Activated T-helper 1 cell treated with anti-CD3 and anti-CD28 coated beads, Interleukin-2, amount 50 U/mL, for 16 hours (primary cell): Measurements from ENCODE around the gene RPS6KL1.
A peak's percentile ranks its signal among the peaks of the same experiment; 100 is the strongest.

Experiments
- DNase-seq, 2 donors: peaks; one replicate each; pipeline ENCODE4 v3.0.0-alpha.2; 2020; ENCODE audit warnings: low read depth in 1 of 2, low spot score in 1 of 2

Gene RPS6KL1

DNA sequence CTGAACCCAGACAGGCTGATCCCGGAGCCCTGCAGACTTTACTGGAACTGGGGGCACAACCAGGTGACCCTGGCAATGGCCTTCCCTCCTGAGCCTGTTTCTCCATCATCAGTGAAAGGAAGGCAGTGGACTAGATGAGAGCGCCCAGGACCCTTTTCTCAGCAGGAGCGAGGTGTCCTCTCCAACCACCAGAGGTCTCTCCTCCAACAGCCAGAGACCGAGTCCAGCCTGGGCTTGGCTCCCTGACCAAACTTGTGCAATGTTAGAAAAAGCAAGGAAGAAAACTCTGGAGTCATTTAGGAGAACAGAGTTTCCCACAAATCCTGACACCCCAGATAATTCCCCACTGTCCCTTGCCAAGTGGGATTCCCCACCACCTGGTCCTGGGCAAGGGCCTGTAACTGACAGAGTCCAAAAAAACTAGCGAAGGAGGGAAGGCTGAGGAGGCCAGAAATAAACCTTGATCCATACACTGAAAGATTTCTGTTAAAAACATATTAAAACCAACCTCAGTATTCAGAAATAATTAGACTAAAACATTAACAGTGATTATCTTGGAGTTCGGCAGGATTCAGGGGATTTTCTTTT, 9.0 kb downstream of the RPS6KL1 start:
- DNase-seq, result no peak

- no peak for DNase-seq
Observed at GRCh38 chr14:74913393-74913910, 9.6 kb downstream of the RPS6KL1 start.

- DNase-seq, result no peak
Observed at GRCh38 chr14:74912801-74913200, 10.3 kb downstream of the RPS6KL1 start.

DNA sequence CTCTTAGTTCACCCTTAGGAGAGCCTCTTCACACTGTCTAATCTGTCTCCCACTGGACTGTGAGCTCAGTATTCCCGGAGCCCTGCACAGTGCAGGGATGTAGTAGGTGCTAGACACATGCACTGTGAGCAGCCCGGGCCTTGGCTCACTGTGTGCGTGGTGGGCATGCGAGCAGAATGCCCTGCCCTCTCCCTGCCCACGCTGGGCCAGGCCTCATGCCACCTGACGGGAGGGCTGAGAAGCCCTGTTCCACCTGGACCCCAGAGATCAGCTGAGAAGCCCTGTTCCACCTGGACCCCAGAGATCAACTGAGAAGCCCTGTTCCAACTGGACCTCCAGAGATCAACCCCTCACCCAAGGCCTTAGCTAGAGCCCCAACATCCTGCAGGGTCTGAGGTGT, 10.9 kb downstream of the RPS6KL1 start:
- DNase-seq, result no peak

- no peak for DNase-seq
Observed at GRCh38 chr14:74911704-74912103, 11.4 kb downstream of the RPS6KL1 start.

DNA sequence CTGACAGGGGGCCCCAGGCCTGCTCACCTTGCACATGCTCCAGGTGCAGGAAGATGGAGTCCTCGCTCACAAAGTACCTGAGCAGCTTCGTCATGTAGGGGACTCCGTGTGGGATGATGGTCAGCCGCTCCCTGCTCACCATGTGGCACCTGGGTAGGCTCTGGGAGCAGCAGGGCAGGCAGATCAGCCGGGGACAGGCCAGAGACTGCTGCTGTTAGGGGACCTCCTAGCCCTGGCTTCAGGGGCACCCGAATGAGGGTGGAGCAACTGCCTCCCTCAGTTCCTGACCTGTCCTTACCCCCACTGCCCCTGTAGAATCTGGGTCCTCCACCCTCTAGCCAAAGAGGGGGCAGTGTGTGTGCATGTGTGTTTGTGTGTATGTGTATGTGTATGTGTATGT, 11.8 kb downstream of the RPS6KL1 start:
- DNase-seq, result no peak

DNA sequence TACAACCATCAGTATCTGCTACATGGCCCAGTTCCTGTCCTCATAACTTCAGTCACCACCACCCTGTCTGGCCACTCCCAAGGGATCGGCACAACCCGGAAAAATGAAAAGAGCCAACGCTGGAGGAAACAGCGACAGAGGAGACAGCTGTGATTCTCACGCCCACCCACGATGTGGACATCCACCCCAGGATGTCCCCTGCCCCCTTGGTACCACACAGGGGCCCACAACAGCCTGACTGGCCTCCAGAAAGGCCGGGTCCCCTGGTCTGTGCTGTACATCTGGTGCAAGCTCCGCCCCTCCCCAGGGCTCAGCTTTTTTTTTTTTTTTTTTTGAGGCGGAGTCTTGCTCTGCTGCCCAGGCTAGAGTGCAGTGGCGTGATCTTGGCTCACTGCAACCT, 12.5 kb downstream of the RPS6KL1 start:
- no peak for DNase-seq

DNA sequence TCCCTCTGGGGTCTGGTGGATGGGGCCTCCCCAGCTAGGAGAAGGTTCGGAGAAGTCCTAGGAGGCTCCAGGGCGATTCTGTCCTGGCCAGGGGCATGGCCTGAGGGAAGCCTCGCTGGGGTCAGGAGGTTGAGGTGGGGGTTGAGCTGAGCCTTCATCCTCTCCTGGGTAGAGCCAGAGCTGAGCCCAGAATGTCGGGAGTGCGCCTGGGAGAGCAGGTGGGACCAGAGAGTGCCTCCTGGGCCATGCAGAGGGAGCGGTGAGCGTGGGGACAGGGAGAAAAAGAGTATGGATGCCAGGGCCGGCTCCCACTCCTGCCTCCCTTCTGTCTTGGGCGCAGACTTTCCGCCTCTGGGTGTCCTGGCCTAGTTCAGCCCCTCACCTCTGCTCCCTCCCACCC, 13.1 kb downstream of the RPS6KL1 start:
- no peak for DNase-seq

DNA sequence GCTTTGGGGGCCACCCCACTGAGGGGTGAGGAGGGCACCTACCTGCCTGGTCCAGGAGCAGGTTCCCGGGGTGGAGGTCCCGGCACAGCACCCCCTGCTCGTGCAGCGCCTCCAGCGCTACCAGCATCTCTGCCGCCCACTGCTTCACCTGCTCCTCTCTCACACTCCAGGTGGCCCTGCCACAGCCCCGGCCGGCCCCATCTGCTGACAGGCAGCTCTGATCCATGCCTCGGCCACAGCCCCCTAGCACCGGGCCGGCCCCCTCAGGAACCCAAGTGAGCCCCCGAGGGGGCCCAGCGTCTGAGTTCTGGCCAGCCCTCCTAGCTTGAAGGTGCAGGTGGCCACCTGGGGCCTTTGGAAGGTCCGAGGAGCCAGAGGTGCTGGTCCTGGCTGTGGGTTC, 13.6 kb downstream of the RPS6KL1 start:
- no peak for DNase-seq

DNA sequence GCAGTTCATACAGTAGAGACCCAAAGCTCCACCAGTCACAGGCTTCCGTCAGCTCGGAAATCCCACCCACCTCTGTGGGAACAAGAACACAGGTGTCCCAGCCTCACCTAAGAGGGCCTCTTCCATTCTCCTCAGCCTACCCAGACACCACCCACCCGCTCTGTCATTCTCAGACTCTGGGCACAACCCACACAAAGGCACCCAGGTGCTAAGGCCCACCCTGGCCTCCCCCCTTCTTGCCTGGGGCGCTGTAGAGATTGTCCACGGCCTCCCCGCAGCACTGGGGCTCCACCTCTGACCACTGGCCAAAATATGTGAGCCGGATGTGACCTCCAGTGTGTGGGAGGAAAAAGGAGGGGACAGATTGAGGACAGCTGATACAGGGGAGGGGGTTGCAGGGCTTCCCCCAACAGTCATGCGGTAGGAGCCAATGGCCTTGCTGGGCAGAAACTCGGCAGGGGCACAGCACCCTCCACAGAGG, 14.2 kb downstream of the RPS6KL1 start:
- DNase-seq, result no peak

- no peak for DNase-seq
Observed at GRCh38 chr14:74907744-74908143, 15.3 kb downstream of the RPS6KL1 start.

DNA sequence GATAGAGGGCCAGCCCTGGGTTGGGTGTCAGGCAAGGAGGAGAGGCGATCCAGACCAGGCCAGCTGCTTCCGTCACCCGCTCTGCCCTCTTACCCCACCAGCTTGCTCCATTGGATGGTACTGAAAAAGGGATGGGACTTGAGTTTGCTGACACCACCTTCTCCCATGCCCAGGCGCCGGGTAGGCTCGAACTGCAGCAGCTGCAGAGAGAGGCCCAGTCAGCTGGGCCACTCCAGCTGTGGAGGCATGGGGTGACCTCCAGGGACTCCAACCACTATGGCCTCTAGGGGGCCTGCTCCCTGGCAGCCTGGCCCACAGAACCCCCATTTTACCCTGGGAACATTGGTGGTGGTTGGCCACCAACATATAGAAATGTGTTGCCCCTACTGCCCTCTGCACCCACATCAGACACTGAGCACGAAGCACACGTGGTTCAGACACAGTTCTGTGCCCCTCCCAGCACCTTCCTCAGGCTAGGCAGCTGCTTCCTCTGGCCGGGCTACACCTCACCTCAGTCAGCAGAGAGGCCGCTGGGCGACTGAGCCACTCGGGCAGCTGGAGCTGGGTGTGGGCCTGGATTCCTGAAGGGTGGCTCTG, 16.0 kb downstream of the RPS6KL1 start:
- no peak for DNase-seq

DNA sequence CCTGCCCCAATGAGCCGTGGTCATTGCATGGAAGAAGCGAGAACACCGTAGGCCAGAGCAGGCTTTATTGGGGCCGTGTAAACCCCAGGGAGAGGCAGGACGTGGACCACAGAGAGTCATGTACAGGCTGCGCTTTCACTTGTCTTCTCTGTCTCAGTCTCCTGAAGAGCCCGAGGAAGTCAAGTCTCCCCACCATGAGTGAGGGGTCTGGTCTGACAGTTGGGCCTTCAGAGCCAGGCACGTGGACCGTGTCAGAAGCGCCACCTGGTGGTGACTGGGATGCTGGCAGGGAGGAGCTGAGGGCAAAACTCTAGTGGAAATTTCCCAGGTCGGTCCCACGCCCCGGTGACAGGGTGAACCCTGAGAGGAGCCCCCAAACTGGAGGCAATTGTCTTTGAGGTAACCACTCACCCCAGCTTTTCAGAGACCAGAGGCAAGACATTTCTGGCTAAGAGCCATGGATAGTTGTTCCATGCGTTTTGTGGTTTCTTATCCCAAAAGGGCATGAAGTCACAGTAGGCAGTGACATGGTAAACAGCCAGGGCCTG, 17.4 kb downstream of the RPS6KL1 start:
- peak; percentile 65 to 75 for DNase-seq

DNA sequence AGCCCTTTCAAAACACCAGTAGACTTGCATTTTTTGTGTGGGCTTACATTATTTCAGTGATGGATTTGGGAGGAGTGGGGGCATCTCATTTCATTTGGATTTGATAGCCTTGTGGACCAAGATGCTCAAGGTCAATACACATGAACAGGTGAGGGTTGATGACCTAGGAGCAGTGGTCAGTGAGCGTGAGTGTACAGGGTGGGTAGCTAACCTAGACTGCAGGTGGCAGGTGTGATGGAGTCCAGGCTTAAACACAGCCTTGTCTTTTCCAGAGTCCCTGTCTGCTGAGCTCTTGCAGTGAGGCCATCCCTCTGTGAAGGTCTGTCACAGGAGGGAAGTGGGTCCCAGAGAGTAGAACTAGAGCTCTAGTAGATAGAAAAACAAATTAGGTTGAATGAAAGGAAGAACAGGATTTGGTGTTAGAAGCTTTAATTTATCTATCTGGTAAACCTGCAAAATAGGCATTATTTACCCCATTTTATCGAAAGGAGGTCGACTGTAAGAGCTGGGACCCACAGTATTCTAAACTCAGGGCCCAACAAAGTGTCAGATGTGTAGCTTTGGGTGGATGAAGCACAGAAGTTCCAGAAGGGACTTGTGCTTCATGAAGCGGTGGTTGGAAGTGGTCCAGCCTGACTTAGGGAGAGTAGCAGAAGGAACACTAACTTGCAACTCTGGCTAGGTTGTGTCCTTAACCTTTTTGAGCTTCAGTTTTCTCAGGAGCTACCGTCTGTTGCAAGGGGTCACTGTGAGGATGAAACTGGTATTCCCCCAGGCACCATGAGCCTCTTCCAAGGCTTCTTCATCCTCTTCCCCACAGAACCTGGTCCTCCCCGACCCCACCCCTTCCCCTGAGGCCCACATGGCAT, 18.2 kb downstream of the RPS6KL1 start:
- no peak for DNase-seq

GRCh38 chr14:74902941-74903705, 19.9 kb downstream of the RPS6KL1 start:
- no peak for DNase-seq

DNA sequence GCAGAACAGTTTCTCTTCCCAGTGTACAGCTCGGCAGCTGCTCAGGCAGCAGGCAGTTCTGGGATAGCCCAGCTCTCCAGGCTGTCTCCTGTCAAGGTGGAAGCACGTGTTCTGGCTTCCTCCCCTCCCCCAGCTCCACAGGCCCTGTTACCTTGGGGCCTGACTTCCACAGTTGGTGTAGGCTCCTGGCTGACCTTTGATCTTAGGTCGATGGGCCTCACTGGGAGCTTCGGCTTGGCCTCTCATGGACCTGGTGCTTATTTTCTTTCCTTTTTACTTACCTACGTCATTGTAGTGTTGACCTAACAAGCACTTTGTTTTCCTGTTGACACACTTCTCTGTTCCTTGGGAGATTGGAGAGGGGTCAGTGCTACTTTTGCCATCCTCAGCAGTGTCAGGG, 24.4 kb downstream of the RPS6KL1 start:
- DNase-seq, result no peak

DNA sequence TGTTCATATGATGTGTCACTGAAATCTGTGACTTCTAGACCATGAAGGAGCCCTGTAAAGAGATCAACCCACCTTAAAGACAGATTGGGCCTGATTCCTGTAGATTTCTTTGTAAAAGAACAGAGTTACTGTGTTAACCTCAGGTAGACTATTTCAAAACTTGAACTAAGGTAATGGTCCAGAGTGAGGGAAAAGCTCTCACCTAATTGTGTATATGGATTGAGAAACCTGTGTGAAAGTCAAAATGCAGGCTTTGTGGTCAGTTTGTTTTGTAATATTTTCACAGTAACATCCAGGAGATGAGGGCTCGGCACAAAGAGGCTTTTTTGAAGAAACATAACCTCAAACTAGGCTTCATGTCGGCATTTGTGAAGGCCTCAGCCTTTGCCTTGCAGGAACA, 25.0 kb downstream of the RPS6KL1 start:
- no peak for DNase-seq

DNA sequence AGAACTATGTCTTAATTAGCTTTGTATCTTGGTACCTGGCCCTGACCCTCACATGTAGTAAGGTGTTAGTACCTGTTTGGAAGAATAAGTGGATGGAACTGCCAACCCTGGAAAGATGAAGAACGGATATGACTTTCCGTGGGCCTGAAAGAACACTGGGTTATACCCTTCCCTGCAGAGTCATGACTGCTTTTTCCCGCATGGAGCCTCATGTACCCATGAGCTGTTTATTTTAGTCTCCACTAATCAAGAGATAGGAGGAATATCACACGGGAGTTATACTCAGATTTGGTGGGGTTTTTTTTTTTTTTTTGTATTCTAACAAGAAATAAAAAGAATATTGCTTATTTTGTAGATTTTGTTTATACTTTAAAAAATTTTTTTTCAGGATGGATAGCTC, 25.4 kb downstream of the RPS6KL1 start:
- DNase-seq, result no peak

DNA sequence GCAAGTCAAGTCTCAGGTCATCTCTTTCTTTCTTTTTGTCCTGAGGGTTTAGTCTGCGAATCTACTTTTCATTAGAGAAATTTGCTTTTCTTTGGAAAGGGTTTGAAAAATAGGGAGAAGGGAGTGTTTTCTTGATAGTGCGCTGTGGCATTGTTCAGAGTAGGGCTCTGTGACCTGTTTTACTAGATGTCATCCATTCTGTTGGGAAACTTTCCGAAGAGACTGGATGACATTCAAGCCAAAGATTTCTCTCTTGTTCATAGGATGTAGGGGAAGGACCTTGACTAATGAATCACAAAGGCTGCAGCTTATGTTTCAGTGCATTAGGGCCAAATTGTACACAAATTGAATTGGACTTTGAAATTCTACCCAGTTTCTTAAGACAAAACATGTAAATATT, 26.7 kb downstream of the RPS6KL1 start:
- no peak for DNase-seq

GRCh38 chr14:74893614-74894091, 29.4 kb downstream of the RPS6KL1 start:
- DNase-seq, result no peak

- no peak for DNase-seq
Observed at GRCh38 chr14:74892745-74893144, 30.3 kb downstream of the RPS6KL1 start.
